Adrenal gland (tissue), 12 donors: ENCODE data around the gene CDH4. TPM values are rescaled to one million over a fixed set of nuclear protein-coding genes. Genes with fewer than 3 reads are reported as not detected.

ENCODE experiments used
- DNase-seq, 7 donors: peaks; one replicate each; pipeline ENCODE4 v3.0.0-alpha.2; 2019 to 2020
- H3K27ac ChIP-seq, 5 donors: fragments of 200-600 bp; sonication (generic) in 4 of 5; 1 replicate in 3 of 5; 2 replicates in 2 of 5; pipeline versions ENCODE4 v1.5.1 to v1.8.0; 2016 to 2020; ENCODE audit warnings: mild to moderate bottlenecking in 1 of 5
- H3K27me3 ChIP-seq: fragments of 200-600 bp; 2 replicates; pipeline ENCODE4 v1.8.0; 2021
- H3K36me3 ChIP-seq, 2 donors: fragments of 200-600 bp; replicated peaks in 1 of 2; 1 replicate in 1 of 2; 2 replicates in 1 of 2; pipeline versions ENCODE4 v1.5.1 to v1.8.0; 2018 to 2022
- H3K4me1 ChIP-seq, 2 donors: fragments of 200-600 bp; replicated peaks in 1 of 2; 1 replicate in 1 of 2; 2 replicates in 1 of 2; pipeline versions ENCODE4 v1.5.1 to v1.8.0; 2018 to 2021
- H3K4me3 ChIP-seq, 4 donors: fragments of 200-600 bp; sonication (generic) in 3 of 4; one replicate each; pipeline ENCODE4 v1.5.1; 2016 to 2018
- H3K9me3 ChIP-seq, 3 donors: fragments of 200-600 bp; sonication (generic) in 1 of 3; replicated peaks in 1 of 3; 1 replicate in 2 of 3; 2 replicates in 1 of 3; pipeline versions ENCODE4 v1.5.1 to v1.8.0; 2016 to 2021
- CTCF ChIP-seq, 6 experiments: fragments of 450-650 bp in 4 of 6; fragments of 200-600 bp in 2 of 6; sonication (generic) in 1 of 6; IDR thresholded peaks; 1 replicate in 5 of 6; 2 replicates in 1 of 6; pipeline versions ENCODE4 v1.5.1 to v1.8.0; 2016 to 2021; ENCODE audit warnings: antibody characterized with exemption in 6 of 6, mild to moderate bottlenecking in 2 of 6, moderate library complexity in 1 of 6
- POLR2A ChIP-seq, 2 donors: fragments of 450-650 bp; IDR thresholded peaks; one replicate each; pipeline ENCODE4 v1.6.1; 2017; ENCODE audit warnings: antibody characterized with exemption in 2 of 2, mild to moderate bottlenecking in 2 of 2, moderate library complexity in 1 of 2
- WGBS, 4 donors: extraction: QIAGEN DNeasy Blood & Tissue Kit in 2 of 4; methylation state at CpG; one replicate each; pipeline versions ENCODE4 v1.1.5 to v1.1.7; 2013 to 2017; 5-methylcytosine and 5-hydroxymethylcytosine counted together
- intact Hi-C, 2 donors: fragments of 100-400 bp; cut with DNase I; formaldehyde crosslinking; loops; one replicate each; pipeline versions ENCODE4 v1.14.1 to v1.15.0; 2022 to 2023
- polyA plus RNA-seq, 3 donors: library from polyadenylated mRNA; stranded (reverse); fragments of 200-250 nt in 2 of 3; fragments of 350-450 nt in 1 of 3; fragmentation: Illumina TruSeq in 1 of 3; extraction: RNeasy Lipid Tissue Mini Kit (QIAGEN cat#74804) in 1 of 3; gene quantifications; one replicate each; pipeline ENCODE4 v1.2.3, GENCODE V29; 2013 to 2014
- total RNA-seq, 9 donors: library from RNA; depleted of rRNA in 4 of 9; stranded (reverse); fragments of >200 nt in 4 of 9; fragments of 120-200 nt in 1 of 9; fragmentation: NEBNext Ultra II Directional in 1 of 9; extraction: Animal tissue kit (Norgen Biotek cat#: 25700) in 1 of 9; gene quantifications; one replicate each; pipeline versions ENCODE4 v1.1.0 to v1.2.4, GENCODE V29; 2013 to 2023
- donor health status: healthy with polysubstance abuse.
- donor health status: Bipolar disorder and iron deficiency.
- donor health status: DM: yes; HTN: yes; CAD: no.
- donor health status: DM: no; HTN: no; CAD: no.
- donor health status: DM: no; HTN: no; CAD: no.
- donor health status: DM: yes; HTN: yes; CAD: no.

The CDH4 gene
- total and polyA plus RNA-seq, 12 donors, result 0.08 to 0.53 (median 0.20) TPM; not detected in 3

- Histone ChIP-seq H3K36me3 (no peaks in the 10 kb centered on the region), H3K4me3 (no peak overlapping the region), H3K4me1 (no peaks in the 10 kb centered on the region), H3K27me3 (no peaks in the 10 kb centered on the region), H3K9me3 (no peaks in the 10 kb centered on the region), H3K27ac (no peak overlapping the region)
- intact Hi-C loops, result no loop called here
- TF ChIP-seq CTCF (IDR thresholded peaks at IDR 0.05) (no peak), POLR2A (IDR thresholded peaks at IDR 0.05) (no peak)
- DNase-seq, result no peak
- WGBS, 4 donors, result 87 to 92% (median 89%) methylated on average over 13 of the region's 13 CpGs
These were observed 274.8 kb downstream of the CDH4 start for GRCh38 chr20:61526907-61527306.

GRCh38 chr20:61527626-61528025, 275.6 kb downstream of the CDH4 start:
- H3K27ac ChIP-seq, result no peak overlapping the region
- no peak for DNase-seq
- H3K36me3 ChIP-seq, result no peaks in the 10 kb centered on the region
- TF ChIP-seq CTCF (IDR thresholded peaks at IDR 0.05) (no peak), POLR2A (IDR thresholded peaks at IDR 0.05) (no peak)
- H3K4me3 ChIP-seq, result no peak overlapping the region
- no peaks in the 10 kb centered on the region for H3K4me1 ChIP-seq
- intact Hi-C loops, result no loop called here
- H3K27me3 ChIP-seq, result no peaks in the 10 kb centered on the region
- 83 to 91% (median 88%) methylated on average over 11 of the region's 11 CpGs for WGBS, 4 donors
- no peaks in the 10 kb centered on the region for H3K9me3 ChIP-seq

GRCh38 chr20:61528591-61528990, 276.5 kb downstream of the CDH4 start:
- intact Hi-C loops, result no loop called here
- WGBS, 4 donors, result 69 to 82% (median 72%) methylated on average over 9 of the region's 9 CpGs

GRCh38 chr20:61529354-61529753, 277.3 kb downstream of the CDH4 start:
- H3K4me1 ChIP-seq, result no peaks in the 10 kb centered on the region
- H3K4me3 ChIP-seq, result no peak overlapping the region
- H3K36me3 ChIP-seq, result no peaks in the 10 kb centered on the region
- H3K27ac ChIP-seq, result no peak overlapping the region
- WGBS, 4 donors, result 67 to 70% (median 69%) methylated on average over 5 of the region's 5 CpGs
- intact Hi-C loops, result no loop called here
- H3K9me3 ChIP-seq, result no peaks in the 10 kb centered on the region
- TF ChIP-seq CTCF (IDR thresholded peaks at IDR 0.05) (no peak), POLR2A (IDR thresholded peaks at IDR 0.05) (no peak)
- no peaks in the 10 kb centered on the region for H3K27me3 ChIP-seq
- DNase-seq, result no peak

More at GRCh38 chr20:61528591-61528990, 276.5 kb downstream of the CDH4 start:
- no peaks in the 10 kb centered on the region for H3K27me3 ChIP-seq
- H3K27ac ChIP-seq, result no peak overlapping the region
- H3K9me3 ChIP-seq, result no peaks in the 10 kb centered on the region
- no peaks in the 10 kb centered on the region for H3K4me1 ChIP-seq
- no peak overlapping the region for H3K4me3 ChIP-seq
- no peak for DNase-seq
- no peaks in the 10 kb centered on the region for H3K36me3 ChIP-seq
- no peak for TF ChIP-seq POLR2A (IDR thresholded peaks at IDR 0.05)
- no peak for TF ChIP-seq CTCF (IDR thresholded peaks at IDR 0.05)
